ENCODE data around the gene NBPF1.
"Not testable (repeated sequence)": the region's sequence is repeated elsewhere in the genome, so short reads cannot be mapped to it uniquely, and the experiment has no call there.

Gene NBPF1

GRCh38 chr1:16621681-16622315 lies 8.4 kb upstream of the NBPF1 start:
- not testable (repeated sequence) for DNase-seq

- no peak for DNase-seq
Measured at GRCh38 chr1:16621300-16621658, 7.9 kb upstream of the NBPF1 start.

GRCh38 chr1:16619803-16620501 lies 6.6 kb upstream of the NBPF1 start:
- DNase-seq: not testable (repeated sequence)

- DNase-seq: no peak
Measured at GRCh38 chr1:16618719-16619118, 5.4 kb upstream of the NBPF1 start.

- DNase-seq: no peak
Measured at GRCh38 chr1:16617778-16618580, 4.6 kb upstream of the NBPF1 start.

GRCh38 chr1:16617114-16617631 lies 3.8 kb upstream of the NBPF1 start:
- DNase-seq: no peak

- DNase-seq: no peak
Measured at GRCh38 chr1:16615253-16616252, 2.2 kb upstream of the NBPF1 start.

GRCh38 chr1:16614361-16615252 lies 1.2 kb upstream of the NBPF1 start:
- no peak for DNase-seq

GRCh38 chr1:16612332-16613172 lies 812 bp downstream of the NBPF1 start:
- DNase-seq: no peak

GRCh38 chr1:16611981-16612331 lies 1.4 kb downstream of the NBPF1 start:
- DNase-seq: not testable (repeated sequence)

- not testable (repeated sequence) for DNase-seq
Measured at GRCh38 chr1:16611164-16611563, 2.2 kb downstream of the NBPF1 start.

- not testable (repeated sequence) for DNase-seq
Measured at GRCh38 chr1:16610553-16610952, 2.8 kb downstream of the NBPF1 start.

GRCh38 chr1:16609761-16610160 lies 3.6 kb downstream of the NBPF1 start:
- DNase-seq: not testable (repeated sequence)

GRCh38 chr1:16608838-16609560 lies 4.4 kb downstream of the NBPF1 start:
- DNase-seq: no peak

- not testable (repeated sequence) for DNase-seq
Measured at GRCh38 chr1:16607853-16608815, 5.2 kb downstream of the NBPF1 start.

- DNase-seq: no peak
Measured at GRCh38 chr1:16607433-16607851, 5.9 kb downstream of the NBPF1 start.

- not testable (repeated sequence) for DNase-seq
Measured at GRCh38 chr1:16606666-16607432, 6.5 kb downstream of the NBPF1 start.

Measured in NCI-H1694 treated with DMSO at 0.1 percent for 48 hours (cell line).